ENCODE results near the gene CPA4.

Gene CPA4

DNA sequence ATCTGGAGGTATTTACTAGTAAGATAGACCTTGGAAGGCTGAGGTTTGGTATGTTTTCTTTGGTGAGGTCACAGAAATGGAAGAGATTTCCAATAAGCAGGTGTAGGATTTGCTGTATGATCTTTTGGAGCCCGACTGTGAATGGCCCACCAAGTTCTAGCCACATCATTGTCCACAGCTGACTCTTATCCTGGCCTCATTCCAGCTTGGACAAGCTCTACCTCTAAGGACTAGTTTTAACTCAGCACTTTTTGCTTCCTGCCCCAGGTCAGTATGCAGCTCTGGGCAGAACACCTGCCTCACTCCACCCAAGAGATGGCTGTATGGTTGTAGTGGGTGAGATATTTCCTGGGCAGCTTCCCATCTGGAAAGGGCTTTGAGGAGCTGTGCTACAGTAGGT lies 6.1 kb upstream of the CPA4 start:
- no peak for TF ChIP-seq CTCF (IDR thresholded peaks at IDR 0.05; ENCODE audit: low read length, missing control alignments)
- no peak overlapping the region for H3K4me3 ChIP-seq (replicated peaks; ENCODE audit: low read depth, low read length)
- DNase-seq (ENCODE audit: low read depth), result no peak

- no peak for DNase-seq (ENCODE audit: low read depth)
- no peak for TF ChIP-seq CTCF (IDR thresholded peaks at IDR 0.05; ENCODE audit: low read length, missing control alignments)
- H3K4me3 ChIP-seq (replicated peaks; ENCODE audit: low read depth, low read length), result no peak overlapping the region
Measured at GRCh38 chr7:130288168-130288567, 4.8 kb upstream of the CPA4 start.

- DNase-seq (ENCODE audit: low read depth), result no peak
- no peak overlapping the region for H3K4me3 ChIP-seq (replicated peaks; ENCODE audit: low read depth, low read length)
- no peak for TF ChIP-seq CTCF (IDR thresholded peaks at IDR 0.05; ENCODE audit: low read length, missing control alignments)
Measured at GRCh38 chr7:130288829-130289228, 4.1 kb upstream of the CPA4 start.

DNA sequence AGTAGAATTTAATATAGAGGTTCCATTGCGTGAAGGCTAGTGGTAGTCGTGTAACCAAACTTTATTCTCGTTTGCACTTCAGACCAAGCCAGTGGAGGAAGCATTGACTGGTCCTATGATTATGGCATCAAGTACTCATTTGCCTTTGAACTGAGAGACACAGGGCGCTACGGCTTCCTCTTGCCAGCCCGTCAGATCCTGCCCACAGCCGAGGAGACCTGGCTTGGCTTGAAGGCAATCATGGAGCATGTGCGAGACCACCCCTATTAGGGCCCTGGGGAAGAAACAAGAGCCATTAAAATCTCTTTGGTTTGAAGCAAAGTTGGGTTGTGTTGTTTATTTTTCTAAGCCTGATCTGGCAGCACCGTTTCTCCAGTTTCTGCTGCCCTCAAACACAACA lies 3.5 kb upstream of the CPA4 start:
- no peak for DNase-seq (ENCODE audit: low read depth)
- no peak for TF ChIP-seq CTCF (IDR thresholded peaks at IDR 0.05; ENCODE audit: low read length, missing control alignments)
- no peak overlapping the region for H3K4me3 ChIP-seq (replicated peaks; ENCODE audit: low read depth, low read length)

- H3K4me3 ChIP-seq (replicated peaks; ENCODE audit: low read depth, low read length), result no peak overlapping the region
- DNase-seq (ENCODE audit: low read depth), result peak; percentile 67
- no peak for TF ChIP-seq CTCF (IDR thresholded peaks at IDR 0.05; ENCODE audit: low read length, missing control alignments)
Measured at GRCh38 chr7:130290745-130291144, 2.2 kb upstream of the CPA4 start.

DNA sequence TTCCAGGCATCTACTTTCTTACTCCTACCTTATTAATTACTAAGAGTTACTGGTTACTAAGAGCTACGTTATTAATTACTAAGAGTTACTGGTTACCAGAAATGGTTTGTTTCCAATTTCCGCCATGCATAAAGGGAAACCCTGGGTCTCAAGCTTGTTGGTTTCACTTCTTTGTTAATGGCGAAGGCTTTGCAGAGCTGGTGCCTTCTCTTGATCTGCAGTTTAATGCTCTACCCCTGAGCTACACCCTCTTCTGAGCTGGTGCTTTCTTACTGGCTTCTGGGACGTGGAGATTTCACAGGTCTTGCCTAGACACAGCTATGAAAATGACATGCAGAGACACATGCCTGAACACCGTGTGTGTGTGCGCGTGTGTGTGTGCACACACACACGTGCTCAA lies 560 bp downstream of the CPA4 start:
- TF ChIP-seq CTCF (IDR thresholded peaks at IDR 0.05; ENCODE audit: low read length, missing control alignments), result no peak
- DNase-seq (ENCODE audit: low read depth), result no peak
- no peak overlapping the region for H3K4me3 ChIP-seq (replicated peaks; ENCODE audit: low read depth, low read length)

DNA sequence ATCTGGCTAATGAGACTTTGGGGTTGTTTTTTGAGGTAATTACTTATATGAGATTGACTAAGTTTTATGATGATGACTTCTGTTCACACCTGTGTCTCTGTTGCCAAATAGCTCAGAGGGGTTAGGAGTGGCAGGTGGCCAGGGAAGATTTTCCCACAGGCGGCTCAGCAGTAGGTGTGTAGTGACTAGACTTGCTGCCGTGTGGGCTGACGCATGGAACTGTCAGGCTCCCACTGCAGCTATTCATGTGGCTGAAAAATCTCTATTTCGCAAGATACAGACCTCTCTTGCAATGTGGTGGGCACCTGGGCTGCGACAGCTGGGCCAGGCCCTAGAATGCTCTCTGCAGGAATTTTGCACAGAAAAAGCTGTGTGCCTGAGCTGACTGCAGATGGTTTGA lies 1.4 kb downstream of the CPA4 start:
- no peak for TF ChIP-seq CTCF (IDR thresholded peaks at IDR 0.05; ENCODE audit: low read length, missing control alignments)
- H3K4me3 ChIP-seq (replicated peaks; ENCODE audit: low read depth, low read length), result no peak overlapping the region
- no peak for DNase-seq (ENCODE audit: low read depth)
